Stimulated activated memory B cell treated with anti-CD40 and anti-IgM and Interleukin-4, amounts not matched to agents 10 μg/mL and 1 μg/mL and 100 μg/mL, for 72 hours (primary cell): ENCODE data around the gene SQOR.
"Not testable (repeated sequence)": the region's sequence is repeated elsewhere in the genome, so short reads cannot be mapped to it uniquely, and the experiment has no call there.

Experiments
- ATAC-seq: fragments of 150-1000 bp; cut with Tn5 transposase; 2 replicates; pipeline ENCODE4 v1.10.0; 2021
- H3K27ac Mint-ChIP-seq: one replicate; pipeline ENCODE4 v1.8.0; 2022; ENCODE audit warnings: mild to moderate bottlenecking, mixed read lengths
- H3K27me3 Mint-ChIP-seq: one replicate; pipeline ENCODE4 v1.8.0; 2022; ENCODE audit warnings: mixed read lengths
- H3K36me3 Mint-ChIP-seq: one replicate; pipeline ENCODE4 v1.8.0; 2022; ENCODE audit warnings: mixed read lengths
- H3K4me1 Mint-ChIP-seq: one replicate; pipeline ENCODE4 v1.8.0; 2022; ENCODE audit warnings: mixed read lengths
- H3K4me3 Mint-ChIP-seq: one replicate; pipeline ENCODE4 v1.8.0; 2022; ENCODE audit warnings: mild to moderate bottlenecking, moderate library complexity, mixed read lengths
- H3K9me3 Mint-ChIP-seq: one replicate; pipeline ENCODE4 v1.8.0; 2022; ENCODE audit warnings: mixed read lengths

Gene SQOR

GRCh38 chr15:45645026-45645980 lies 10.5 kb downstream of the SQOR start:
- Mint-ChIP-seq H3K27me3 (no peaks in the 10 kb centered on the region), H3K4me1 (peaks cover 44% of the 10 kb centered on the region), H3K9me3 (no peaks in the 10 kb centered on the region), H3K36me3 (peaks cover 16% of the 10 kb centered on the region), H3K4me3 (no peak overlapping the region), H3K27ac (peak overlapping the region; percentile 18)
- no peak for ATAC-seq

- Mint-ChIP-seq H3K36me3 (peaks cover 19% of the 10 kb centered on the region), H3K4me1 (peaks cover 44% of the 10 kb centered on the region), H3K27me3 (no peaks in the 10 kb centered on the region), H3K4me3 (no peak overlapping the region), H3K9me3 (no peaks in the 10 kb centered on the region), H3K27ac (no peak overlapping the region)
- no peak for ATAC-seq
Observed at GRCh38 chr15:45646220-45646619, 11.4 kb downstream of the SQOR start.

GRCh38 chr15:45647828-45648227 lies 13.0 kb downstream of the SQOR start:
- Mint-ChIP-seq H3K4me1 (peaks cover 42% of the 10 kb centered on the region), H3K36me3 (peaks cover 18% of the 10 kb centered on the region), H3K9me3 (no peaks in the 10 kb centered on the region), H3K27ac (no peak overlapping the region), H3K4me3 (no peak overlapping the region), H3K27me3 (no peaks in the 10 kb centered on the region)
- no peak for ATAC-seq

- Mint-ChIP-seq H3K27ac (no peak overlapping the region), H3K36me3 (peaks cover 16% of the 10 kb centered on the region), H3K4me3 (no peak overlapping the region), H3K9me3 (no peaks in the 10 kb centered on the region), H3K4me1 (peaks cover 48% of the 10 kb centered on the region), H3K27me3 (no peaks in the 10 kb centered on the region)
- no peak for ATAC-seq
Observed at GRCh38 chr15:45648521-45649200, 13.8 kb downstream of the SQOR start.

GRCh38 chr15:45650007-45650406 lies 15.2 kb downstream of the SQOR start:
- H3K9me3 Mint-ChIP-seq, H3K27me3 Mint-ChIP-seq, H3K4me3 Mint-ChIP-seq: not testable (repeated sequence)
- peaks cover 49% of the 10 kb centered on the region for H3K4me1 Mint-ChIP-seq
- peaks cover 16% of the 10 kb centered on the region for H3K36me3 Mint-ChIP-seq
- H3K27ac Mint-ChIP-seq: peak overlapping the region; percentile 40
- peak; percentile 34 for ATAC-seq

DNA sequence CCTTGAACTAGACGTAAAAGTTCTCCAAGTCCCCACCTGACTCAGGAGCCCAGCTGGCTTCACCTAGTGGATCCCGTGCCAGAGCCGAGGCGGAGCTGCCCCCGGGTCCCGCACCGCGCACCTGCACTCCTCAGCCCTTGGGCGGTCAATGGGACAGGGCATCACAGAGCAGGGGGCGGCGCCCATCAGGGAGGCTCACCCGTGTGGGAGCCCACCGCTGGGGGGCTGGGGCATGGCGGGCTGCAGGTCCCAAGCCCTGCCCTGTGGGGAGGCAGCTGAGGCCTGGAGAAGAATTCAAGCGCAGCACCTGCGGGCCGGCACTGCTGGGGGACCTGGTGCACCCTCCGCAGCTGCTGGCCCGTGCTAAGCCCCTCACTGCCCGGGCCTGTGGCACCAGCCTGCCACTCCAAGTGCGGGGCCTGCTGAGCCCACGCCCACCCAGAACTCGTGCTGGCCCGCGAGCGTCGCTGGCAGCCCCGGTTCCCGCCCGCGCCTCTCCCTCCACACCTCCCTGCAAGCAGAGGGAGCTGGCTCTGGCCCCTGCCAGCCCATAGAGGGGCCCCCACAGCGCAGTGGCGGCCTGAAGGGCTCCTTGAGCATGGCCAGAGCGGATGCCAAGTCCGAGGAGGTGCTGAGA lies 16.2 kb downstream of the SQOR start:
- Mint-ChIP-seq H3K9me3 (no peaks in the 10 kb centered on the region), H3K36me3 (peaks cover 16% of the 10 kb centered on the region), H3K27ac (no peak overlapping the region), H3K4me1 (peaks cover 41% of the 10 kb centered on the region), H3K27me3 (no peaks in the 10 kb centered on the region), H3K4me3 (no peak overlapping the region)
- ATAC-seq: no peak

GRCh38 chr15:45653702-45654424 lies 19.0 kb downstream of the SQOR start:
- H3K9me3 Mint-ChIP-seq: no peaks in the 10 kb centered on the region
- no peaks in the 10 kb centered on the region for H3K27me3 Mint-ChIP-seq
- H3K4me1 Mint-ChIP-seq: peaks cover 34% of the 10 kb centered on the region
- ATAC-seq: no peak
- H3K4me3 Mint-ChIP-seq: no peak overlapping the region
- H3K36me3 Mint-ChIP-seq: peaks cover 16% of the 10 kb centered on the region
- no peak overlapping the region for H3K27ac Mint-ChIP-seq

DNA sequence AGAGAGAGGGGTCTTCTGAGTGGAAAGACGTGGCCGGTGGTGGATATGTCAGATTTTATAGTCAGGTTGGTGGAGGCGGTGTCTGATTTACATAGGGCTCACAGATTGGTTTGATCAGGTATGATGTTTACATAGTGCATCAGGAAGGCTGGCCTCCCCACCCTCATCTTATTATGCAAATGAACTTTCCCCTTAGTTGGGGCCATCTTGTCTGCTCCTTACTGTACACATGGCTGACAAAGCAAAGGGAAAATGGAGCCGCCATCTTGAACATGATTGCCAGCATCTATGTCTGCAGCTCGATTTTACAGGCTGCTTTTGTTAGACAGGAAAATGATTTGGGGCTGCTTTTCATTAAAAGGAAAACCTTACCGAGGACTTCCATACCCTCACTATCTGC lies 19.9 kb downstream of the SQOR start:
- no peak for ATAC-seq
- no peak overlapping the region for H3K27ac Mint-ChIP-seq
- H3K36me3 Mint-ChIP-seq: peaks cover 20% of the 10 kb centered on the region
- no peaks in the 10 kb centered on the region for H3K9me3 Mint-ChIP-seq
- no peaks in the 10 kb centered on the region for H3K27me3 Mint-ChIP-seq
- peaks cover 31% of the 10 kb centered on the region for H3K4me1 Mint-ChIP-seq
- no peak overlapping the region for H3K4me3 Mint-ChIP-seq

DNA sequence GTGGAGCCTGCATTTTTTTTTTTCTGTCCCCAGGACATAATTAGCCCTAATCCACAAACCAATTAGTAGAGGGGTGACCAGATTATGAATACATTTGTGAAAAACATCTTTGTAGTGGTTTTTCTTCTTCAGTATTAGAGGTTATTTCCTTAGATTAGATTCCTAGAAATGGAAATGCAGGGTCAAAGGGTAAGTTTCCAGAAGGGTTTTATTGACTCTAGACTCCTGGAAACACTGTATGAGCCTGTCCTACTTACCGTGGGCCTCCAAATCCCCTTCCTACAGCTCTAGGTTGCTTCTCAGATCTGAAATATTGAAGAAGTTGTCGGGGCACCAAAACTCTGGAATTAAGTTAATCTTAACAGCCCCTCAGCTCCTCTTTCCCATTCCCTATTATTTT lies 22.4 kb downstream of the SQOR start:
- no peaks in the 10 kb centered on the region for H3K9me3 Mint-ChIP-seq
- H3K27me3 Mint-ChIP-seq: no peaks in the 10 kb centered on the region
- peaks cover 23% of the 10 kb centered on the region for H3K36me3 Mint-ChIP-seq
- no peak for ATAC-seq
- no peak overlapping the region for H3K4me3 Mint-ChIP-seq
- H3K4me1 Mint-ChIP-seq: peaks cover 23% of the 10 kb centered on the region
- no peak overlapping the region for H3K27ac Mint-ChIP-seq

- no peak overlapping the region for H3K27ac Mint-ChIP-seq
- peaks cover 18% of the 10 kb centered on the region for H3K4me1 Mint-ChIP-seq
- H3K4me3 Mint-ChIP-seq: no peak overlapping the region
- H3K27me3 Mint-ChIP-seq: no peaks in the 10 kb centered on the region
- ATAC-seq: no peak
- H3K9me3 Mint-ChIP-seq: no peaks in the 10 kb centered on the region
- peaks cover 24% of the 10 kb centered on the region for H3K36me3 Mint-ChIP-seq
Observed at GRCh38 chr15:45657764-45658545, 23.1 kb downstream of the SQOR start.

DNA sequence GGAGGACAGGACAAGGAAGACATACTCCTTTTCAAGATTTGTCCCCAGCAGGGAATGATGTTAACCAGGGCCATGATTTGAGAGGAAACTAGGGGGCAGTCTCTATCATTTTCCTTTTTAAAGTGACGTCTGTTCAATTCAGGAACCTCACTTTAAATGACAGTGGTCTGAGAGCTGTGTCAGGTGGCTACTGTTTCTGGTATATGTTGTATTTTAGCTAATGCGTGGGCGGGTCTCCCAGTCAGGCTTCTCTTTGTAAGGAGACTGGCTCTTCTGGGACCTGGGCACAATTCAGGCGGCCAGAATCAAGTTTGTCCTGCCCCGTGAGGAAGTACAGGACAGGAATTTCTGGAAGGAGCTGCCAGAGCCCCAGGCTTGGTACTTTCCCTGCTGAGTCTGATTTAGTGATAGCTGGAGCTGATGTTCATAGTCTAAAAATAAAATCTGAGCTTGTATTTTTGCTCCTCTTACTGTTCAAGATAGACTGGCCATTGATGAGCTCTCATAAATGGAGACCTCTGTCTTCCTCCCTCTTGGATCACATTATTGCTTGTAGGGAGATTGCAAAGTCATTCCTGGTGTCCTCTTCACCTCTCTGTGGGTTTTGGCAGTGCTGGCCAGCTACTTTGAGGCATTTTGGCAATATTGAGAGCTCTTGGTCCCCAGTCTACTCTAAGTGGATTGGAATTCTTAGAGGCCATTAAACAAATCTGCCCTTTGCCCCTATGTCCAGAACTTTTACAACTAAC lies 25.6 kb downstream of the SQOR start:
- Mint-ChIP-seq H3K27me3 (no peaks in the 10 kb centered on the region), H3K4me3 (no peak overlapping the region), H3K4me1 (no peaks in the 10 kb centered on the region), H3K9me3 (no peaks in the 10 kb centered on the region), H3K27ac (no peak overlapping the region), H3K36me3 (peaks cover 47% of the 10 kb centered on the region)
- ATAC-seq: no peak

DNA sequence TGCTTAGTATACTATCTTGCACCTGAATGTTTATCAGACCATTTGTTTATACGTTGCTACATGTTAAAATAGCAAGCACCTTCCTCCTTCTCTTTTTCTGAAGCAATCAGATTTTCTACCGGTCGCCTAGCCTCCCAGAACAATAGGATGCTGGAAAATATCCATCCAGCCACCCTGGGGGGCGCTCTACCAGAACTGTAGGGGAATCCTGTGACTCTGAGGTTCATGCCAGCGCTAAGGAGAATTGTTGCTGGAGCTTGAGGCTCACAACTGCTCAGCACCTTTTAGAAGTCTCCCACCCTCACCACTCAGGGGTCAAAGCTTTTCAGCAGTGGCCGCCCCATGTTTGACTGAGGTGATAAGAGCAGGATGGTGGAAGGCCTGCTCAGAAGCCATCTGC lies 27.5 kb downstream of the SQOR start:
- Mint-ChIP-seq H3K4me3 (no peak overlapping the region), H3K9me3 (no peaks in the 10 kb centered on the region), H3K4me1 (no peaks in the 10 kb centered on the region), H3K36me3 (peaks cover 58% of the 10 kb centered on the region), H3K27me3 (no peaks in the 10 kb centered on the region), H3K27ac (no peak overlapping the region)
- ATAC-seq: no peak

GRCh38 chr15:45664451-45664850 lies 29.6 kb downstream of the SQOR start:
- H3K36me3 Mint-ChIP-seq: peaks cover 70% of the 10 kb centered on the region
- H3K9me3 Mint-ChIP-seq: no peaks in the 10 kb centered on the region
- peak overlapping the region; percentile 1 for H3K27ac Mint-ChIP-seq
- H3K27me3 Mint-ChIP-seq: no peaks in the 10 kb centered on the region
- H3K4me1 Mint-ChIP-seq: no peaks in the 10 kb centered on the region
- no peak overlapping the region for H3K4me3 Mint-ChIP-seq
- ATAC-seq: no peak

DNA sequence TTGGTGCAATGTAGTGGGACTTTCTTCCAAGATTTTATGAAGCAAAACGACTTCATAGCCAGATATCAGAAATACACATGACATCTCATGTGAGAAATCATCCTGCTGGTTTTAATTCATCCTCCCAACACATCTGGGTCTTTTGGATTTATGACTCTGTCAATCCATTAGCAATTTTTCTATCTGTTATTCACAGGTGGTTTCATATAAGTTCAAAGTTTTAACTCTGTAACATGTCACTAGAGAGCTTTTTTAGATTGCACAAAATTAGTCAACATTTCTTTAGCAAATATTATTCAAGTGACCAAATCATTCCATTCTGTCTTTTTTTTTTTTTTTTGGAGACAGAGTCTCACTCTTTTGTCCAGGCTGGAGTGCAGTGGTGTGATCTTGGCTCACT lies 30.4 kb downstream of the SQOR start:
- H3K27me3 Mint-ChIP-seq: no peaks in the 10 kb centered on the region
- no peak overlapping the region for H3K4me3 Mint-ChIP-seq
- no peak for ATAC-seq
- peaks cover 71% of the 10 kb centered on the region for H3K36me3 Mint-ChIP-seq
- H3K4me1 Mint-ChIP-seq: no peaks in the 10 kb centered on the region
- H3K27ac Mint-ChIP-seq: peak overlapping the region; percentile 1
- no peaks in the 10 kb centered on the region for H3K9me3 Mint-ChIP-seq
